AG04450 (cell line): ENCODE results near the gene SPINT2. TPM values are rescaled to one million over a fixed set of nuclear protein-coding genes. Genes with fewer than 3 reads are reported as not detected.

Experiments
- CTCF ChIA-PET: fragments of 300-600, 350-600 bp; formaldehyde crosslinking; extraction: SDS; loops from one replicate; lab custom pipeline; 2022; ENCODE audit warnings: antibody characterized with exemption, inconsistent platforms; lab: Charles Lee
- POLR2A ChIA-PET: fragments of 350-600 bp; formaldehyde crosslinking; extraction: SDS; loops from one replicate; lab custom pipeline; 2021; ENCODE audit warnings: antibody characterized with exemption, inconsistent platforms; lab: Yijun Ruan, JAX
- DNase-seq: peaks from one replicate; pipeline ENCODE4 v3.0.0-alpha.2; 2011; ENCODE audit warnings: low read depth, low spot score
- H3K27ac ChIP-seq: one replicate; pipeline ENCODE4 v1.5.1; 2012; ENCODE audit warnings: low read depth, low read length, control low read depth
- H3K27me3 ChIP-seq: one replicate; pipeline ENCODE4 v1.6.0; 2012; ENCODE audit warnings: low read length; ENCODE audit not compliant: control insufficient read depth, insufficient read depth
- H3K4me3 ChIP-seq: 2 replicates; pipeline ENCODE4 v1.5.1; 2011; ENCODE audit warnings: mild to moderate bottlenecking, low read depth, low read length, control low read depth
- H3K9me3 ChIP-seq: 2 replicates; pipeline ENCODE4 v1.5.1; 2012; ENCODE audit warnings: low read length; ENCODE audit not compliant: control insufficient read depth, insufficient read depth
- CTCF ChIP-seq: IDR thresholded peaks from 2 replicates; pipeline ENCODE4 v1.5.1; 2011; ENCODE audit warnings: low read depth, low read length, control low read depth, inconsistent platforms
- polyA plus RNA-seq: library from polyadenylated mRNA; depleted of rRNA; stranded (reverse); fragments of >200 nt; gene quantifications from 2 replicates; pipeline ENCODE4 v1.2.3, GENCODE V29; 2011

The SPINT2 gene
- polyA plus RNA-seq, 1 experiment, result 1.8 TPM

- no peak for TF ChIP-seq CTCF
- Histone ChIP-seq H3K4me3 (no peak overlapping the region), H3K9me3 (no peaks in the 10 kb centered on the region), H3K27me3 (no peaks in the 10 kb centered on the region), H3K27ac (no peak overlapping the region)
- POLR2A ChIA-PET, result no interaction called here
- CTCF ChIA-PET, result interaction anchor here (0.5 to 5.5 kb wide), 2 partner anchors 11 to 85 kb away, joined by 6 to 123 read pairs; partner anchors contain the start of gene CATSPERG
- DNase-seq, result no peak
Measured at GRCh38 chr19:38247734-38248268, 16.6 kb upstream of the SPINT2 start.

GRCh38 chr19:38248421-38248820 lies 16.0 kb upstream of the SPINT2 start:
- CTCF ChIA-PET, result interaction anchor here (0.5 kb wide), 1 partner anchor 12 kb away, joined by 6 read pairs; no protein-coding TSS in a partner anchor
- TF ChIP-seq CTCF, result no peak
- POLR2A ChIA-PET, result no interaction called here

GRCh38 chr19:38250428-38250820 lies 13.9 kb upstream of the SPINT2 start:
- no peaks in the 10 kb centered on the region for H3K9me3 ChIP-seq
- no peak overlapping the region for H3K27ac ChIP-seq
- no peak overlapping the region for H3K4me3 ChIP-seq
- CTCF ChIA-PET, result interaction anchor here (1.4 kb wide), 1 partner anchor 17 kb away, joined by 5 read pairs; no protein-coding TSS in a partner anchor
- no peaks in the 10 kb centered on the region for H3K27me3 ChIP-seq
- POLR2A ChIA-PET, result interaction anchor here (0.7 to 1.1 kb wide), 2 partner anchors 40 to 152 kb away, joined by 3 to 7 read pairs; partner anchors contain the start of gene FAM98C
- TF ChIP-seq CTCF, result no peak
- no peak for DNase-seq

More at GRCh38 chr19:38248421-38248820, 16.0 kb upstream of the SPINT2 start:
- no peak overlapping the region for H3K27ac ChIP-seq
- no peak for DNase-seq
- H3K27me3 ChIP-seq, result no peaks in the 10 kb centered on the region
- H3K4me3 ChIP-seq, result no peak overlapping the region
- H3K9me3 ChIP-seq, result no peaks in the 10 kb centered on the region

- no peak for DNase-seq
- Histone ChIP-seq H3K9me3 (no peaks in the 10 kb centered on the region), H3K27me3 (no peaks in the 10 kb centered on the region), H3K4me3 (no peak overlapping the region), H3K27ac (no peak overlapping the region)
- ChIA-PET CTCF (interaction anchor here (1.4 to 1.7 kb wide), 2 partner anchors 18 to 349 kb away, joined by 5 read pairs; no protein-coding TSS in a partner anchor), POLR2A (interaction anchor here (1.0 to 1.2 kb wide), 3 partner anchors 16 to 123 kb away, joined by 3 to 4 read pairs (median 4); partner anchors contain the start of gene PSMD8)
- no peak for TF ChIP-seq CTCF
Measured at GRCh38 chr19:38250821-38251563, 13.4 kb upstream of the SPINT2 start.
